OCI-M2 (cell line): Measurements from ENCODE around the gene CACNA2D3.
"Not testable (repeated sequence)": the region's sequence is repeated elsewhere in the genome, so short reads cannot be mapped to it uniquely, and the experiment has no call there.

Experiments
- DNase-seq: peaks from one replicate; lab custom pipeline; 2025; ENCODE audit not compliant: unreplicated experiment; lab: John Stamatoyannopoulos, UW

The CACNA2D3 gene

DNA sequence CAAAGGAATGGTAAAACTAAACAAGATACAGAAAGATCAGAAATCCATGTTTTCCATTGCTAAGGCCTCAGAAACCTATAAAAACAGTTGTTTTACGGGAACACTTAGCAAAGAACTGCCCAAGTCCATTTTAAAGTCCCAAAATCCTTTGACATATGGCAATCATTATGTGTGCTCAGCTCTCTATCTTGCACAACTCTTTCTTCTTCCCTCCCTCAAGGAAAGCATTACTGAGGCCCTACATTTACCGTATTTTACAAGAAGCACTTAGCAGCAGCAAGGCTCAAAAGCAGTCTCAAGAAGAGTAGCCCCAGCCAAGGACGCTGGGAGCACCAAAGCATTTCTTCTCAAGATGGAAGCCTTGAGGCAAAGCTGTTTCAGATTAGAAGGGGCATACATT lies 975.1 kb downstream of the CACNA2D3 start:
- no peak for DNase-seq

GRCh38 chr3:55105647-55106046 lies 983.3 kb downstream of the CACNA2D3 start:
- DNase-seq = no peak

DNA sequence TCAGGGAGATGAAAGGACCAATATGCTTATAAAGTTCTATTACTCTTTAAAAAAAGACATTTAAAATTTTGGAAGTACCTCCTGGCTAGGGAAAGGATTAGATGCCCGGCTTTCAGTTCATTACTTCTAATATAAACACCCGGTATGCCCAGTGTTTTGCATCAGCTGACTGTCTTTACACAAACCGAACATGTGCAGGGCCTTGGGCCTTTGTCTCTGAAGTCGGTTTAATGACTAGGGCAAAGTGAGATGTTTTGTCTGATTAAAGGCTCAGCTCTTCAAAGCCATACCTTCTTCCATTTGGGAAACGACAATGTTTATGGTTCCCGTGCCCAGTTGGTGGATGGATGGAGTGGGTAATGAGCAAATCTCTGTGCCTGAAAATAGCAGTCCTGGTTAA lies 984.8 kb downstream of the CACNA2D3 start:
- DNase-seq = no peak

- DNase-seq = not testable (repeated sequence)
Measured at GRCh38 chr3:55111906-55112305, 989.6 kb downstream of the CACNA2D3 start.

GRCh38 chr3:55118451-55118850 lies 996.1 kb downstream of the CACNA2D3 start:
- DNase-seq = no peak

DNA sequence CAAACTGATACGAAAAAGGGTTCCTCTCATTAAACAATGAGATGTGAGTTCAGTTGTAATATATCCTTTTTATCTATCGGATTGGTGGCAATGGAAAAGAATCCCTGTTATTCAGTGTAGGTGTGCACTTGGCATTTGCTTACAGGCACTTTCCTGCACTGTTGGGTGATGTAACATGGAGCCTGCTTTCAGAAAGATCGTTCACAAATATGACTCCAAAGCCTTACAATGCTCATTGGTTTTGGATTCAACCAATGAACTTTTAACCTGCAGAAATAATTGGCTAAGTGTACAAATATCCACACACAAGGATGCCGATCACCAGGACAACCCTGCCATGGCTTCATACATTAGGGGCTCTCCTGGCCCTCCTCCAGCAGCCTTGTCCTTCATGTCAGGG lies 996.9 kb downstream of the CACNA2D3 start:
- no peak for DNase-seq

- no peak for DNase-seq
Measured at GRCh38 chr3:55122312-55122711, 1000.0 kb downstream of the CACNA2D3 start.
